Stimulated activated CD4-positive, alpha-beta T cell treated with anti-CD3 and anti-CD28 coated beads, Interleukin-12 subunit alpha, Interleukin-12 subunit beta, amount 100 ng/mL, for 4 hours (primary cell): Measurements from ENCODE around the gene KLHL9.

ENCODE experiments used
- DNase-seq: peaks from one replicate; pipeline ENCODE4 v3.0.0-alpha.2; 2020

KLHL9 gene

DNA sequence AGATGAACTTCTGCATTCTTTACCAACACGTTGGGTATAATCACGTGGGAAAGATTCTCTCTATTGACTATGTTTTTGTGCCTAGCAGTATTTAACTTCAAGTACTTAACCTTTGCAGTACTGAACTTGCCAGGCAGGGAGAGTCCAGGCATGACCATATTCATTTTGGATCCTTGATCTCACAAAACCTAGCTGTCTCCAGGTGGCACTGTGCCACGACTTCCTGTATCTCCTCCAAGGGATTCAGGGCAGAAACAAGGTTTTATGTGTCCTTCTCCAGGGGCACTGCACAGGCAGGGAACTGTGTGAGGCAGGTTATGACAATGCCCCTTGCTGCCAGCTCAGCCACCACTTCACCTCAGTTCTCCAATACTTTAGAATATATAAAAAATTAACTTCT is 18.3 kb downstream of the KLHL9 start:
- no peak for DNase-seq

DNA sequence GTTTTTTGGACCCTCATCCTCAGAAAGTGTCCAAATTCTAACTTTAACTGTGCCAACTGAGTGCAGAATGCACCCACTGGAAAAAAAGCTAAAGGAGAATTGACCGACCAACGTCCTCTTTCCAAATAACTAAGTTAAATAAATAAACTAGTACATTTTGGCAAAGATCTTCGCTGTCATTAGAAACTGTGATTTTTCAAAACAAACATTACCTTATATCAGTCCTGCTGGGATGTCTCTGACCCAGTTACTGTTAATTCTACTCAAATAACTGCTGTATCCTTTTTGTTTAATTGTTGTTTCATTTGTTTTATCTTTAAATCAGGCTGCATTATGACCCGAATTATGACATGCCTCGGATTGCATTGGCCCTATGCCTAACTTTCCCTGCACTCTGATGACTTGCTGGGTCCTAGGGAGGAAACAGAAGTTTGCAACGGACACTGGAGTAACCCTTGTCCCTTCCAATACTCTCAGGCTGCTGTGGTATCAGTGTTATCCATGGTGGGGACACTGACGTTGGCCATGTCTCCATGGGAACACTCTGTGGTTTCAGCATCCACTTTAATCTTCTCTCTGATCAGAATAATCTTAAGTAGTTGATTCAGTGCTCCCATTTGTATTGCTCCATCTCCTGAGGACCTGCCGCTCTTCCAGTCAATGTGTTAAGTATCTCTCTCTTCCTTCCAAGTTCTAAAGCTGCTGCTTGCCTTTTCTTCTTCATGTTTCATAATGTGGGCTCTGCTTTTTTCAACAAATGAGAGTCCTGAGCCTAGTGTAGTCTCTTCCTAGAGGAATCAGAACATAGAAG is 19.0 kb downstream of the KLHL9 start:
- no peak for DNase-seq

DNA sequence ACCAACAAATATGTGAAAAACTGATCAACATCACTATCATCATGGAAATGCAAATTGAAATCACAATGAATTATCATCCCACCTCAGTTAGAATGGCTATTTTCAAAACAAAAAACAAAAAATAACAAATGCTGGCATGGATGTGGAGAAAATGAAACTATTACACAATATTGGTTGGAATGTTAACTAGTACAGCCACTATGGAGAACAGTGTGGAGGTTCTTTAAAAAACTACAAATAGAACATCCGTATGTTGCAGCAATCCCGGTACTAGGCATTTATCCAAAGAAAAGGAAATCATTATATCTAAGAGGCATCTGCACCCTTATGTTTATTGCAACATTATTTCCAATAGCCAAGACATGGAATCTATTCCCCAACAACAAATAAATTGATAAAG is 21.1 kb downstream of the KLHL9 start:
- DNase-seq = no peak

DNA sequence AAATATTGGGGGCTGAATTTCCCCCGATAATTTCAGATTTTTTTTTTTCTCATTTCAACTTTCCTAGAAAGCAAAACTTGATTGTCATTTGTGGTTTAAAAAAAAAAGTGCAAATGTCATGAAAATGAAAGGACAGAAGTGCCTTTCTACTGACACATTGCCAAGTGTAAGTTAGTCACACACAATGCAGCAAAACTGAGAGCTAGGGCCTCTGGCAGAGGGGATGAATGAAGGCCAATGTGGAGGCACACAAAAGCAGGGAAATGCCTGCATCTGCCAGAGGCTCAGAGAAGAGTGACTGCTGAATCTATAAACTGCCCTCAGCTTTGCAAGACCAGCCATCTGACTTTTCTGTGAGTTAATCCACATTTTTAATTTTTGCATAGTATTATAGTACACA is 23.3 kb downstream of the KLHL9 start:
- no peak for DNase-seq

DNA sequence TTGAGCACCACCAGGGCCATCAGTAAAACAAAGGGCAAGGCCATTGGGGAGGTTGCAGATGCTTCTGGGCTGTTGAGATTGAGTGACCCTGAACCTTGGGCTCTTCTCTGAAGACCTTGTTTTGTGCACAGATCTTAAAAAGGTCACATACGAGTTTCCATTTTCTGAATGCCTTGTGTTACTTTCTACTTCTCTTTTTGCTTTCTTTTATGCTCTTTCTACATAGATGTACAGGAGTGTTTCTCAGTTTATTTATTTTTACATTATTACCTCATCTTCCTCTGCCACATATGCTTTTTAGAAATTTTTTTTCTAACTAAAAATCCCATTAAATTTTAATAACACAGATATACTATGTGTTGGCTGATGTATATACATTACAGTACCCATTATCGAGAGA is 30.0 kb downstream of the KLHL9 start, which contains the start of gene IFNA5:
Gene IFNA5 (minus strand): TSS at position 101 of the 400 bp plus-strand sequence. CDS start 57 bp downstream, at position 44.
- DNase-seq = no peak

- DNase-seq = no peak
These were observed 39.2 kb downstream of the KLHL9 start for GRCh38 chr9:21295992-21296391.

- DNase-seq = no peak
These were observed 40.2 kb downstream of the KLHL9 start for GRCh38 chr9:21294904-21295538.

DNA sequence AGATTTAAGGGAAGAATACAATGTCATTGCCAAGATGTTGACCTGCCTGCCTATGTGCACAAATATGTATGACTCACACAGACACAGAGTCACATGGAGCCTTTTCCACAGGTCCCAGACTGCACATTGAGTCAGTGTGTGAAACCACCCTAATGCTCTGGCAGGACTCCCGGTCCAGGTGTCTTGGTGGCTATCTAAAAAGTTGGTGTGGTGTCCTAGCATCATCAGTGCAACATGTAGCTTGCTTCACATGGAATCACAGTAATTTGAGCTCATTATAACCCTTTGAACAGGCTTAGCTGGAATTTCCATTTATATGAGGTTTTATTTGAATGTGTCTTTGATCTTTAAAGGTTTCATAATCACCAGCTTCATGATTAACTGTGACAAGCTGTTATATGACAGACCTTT is 40.8 kb downstream of the KLHL9 start:
- no peak for DNase-seq

DNA sequence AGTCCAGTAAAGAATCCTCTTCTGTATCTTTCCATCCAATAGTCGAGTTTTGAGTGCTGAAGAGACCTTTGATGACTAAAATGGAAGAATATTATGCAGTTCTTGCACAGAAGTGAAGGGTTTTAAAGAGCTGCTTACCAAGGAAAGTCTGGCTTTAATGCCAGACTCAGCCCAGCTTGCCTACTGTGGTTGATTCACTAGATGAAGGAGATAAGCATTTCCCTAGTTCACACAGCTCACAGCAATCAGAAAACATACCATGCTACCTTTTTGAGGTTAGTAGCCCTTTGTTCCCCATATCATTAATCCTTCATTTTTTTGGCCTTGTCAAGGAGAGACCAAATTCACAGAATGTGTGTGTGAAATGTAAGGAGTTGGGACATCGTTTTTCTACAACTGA is 45.4 kb downstream of the KLHL9 start:
- DNase-seq = no peak

GRCh38 chr9:21287280-21287679 is 47.9 kb downstream of the KLHL9 start:
- no peak for DNase-seq

- DNase-seq = no peak
These were observed 48.5 kb downstream of the KLHL9 start for GRCh38 chr9:21286659-21287058.

DNA sequence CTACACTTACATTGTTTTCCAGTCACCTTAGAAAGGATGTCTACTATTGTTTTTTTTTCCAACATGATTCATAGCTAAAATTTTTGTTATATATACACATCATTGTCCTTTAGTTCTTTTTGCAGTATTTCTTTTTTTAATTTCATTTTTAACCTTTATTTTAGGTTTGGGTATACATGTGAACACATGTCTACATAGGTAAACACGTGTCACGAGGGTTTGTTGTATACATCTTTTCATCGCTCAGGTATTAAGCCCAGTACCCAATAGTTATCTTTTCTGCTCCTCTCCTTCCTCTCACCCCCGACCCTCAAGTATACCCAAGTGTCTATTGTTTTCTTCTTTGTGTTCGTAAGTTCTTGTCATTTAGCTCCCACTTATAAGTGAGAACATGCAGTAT is 49.1 kb downstream of the KLHL9 start:
- no peak for DNase-seq

GRCh38 chr9:21281275-21281674 is 53.9 kb downstream of the KLHL9 start:
- DNase-seq = no peak
